Erythroblast (primary cell): Measurements from ENCODE around the gene TOX2.
"Not testable (repeated sequence)": the region's sequence is repeated elsewhere in the genome, so short reads cannot be mapped to it uniquely, and the experiment has no call there.

Source experiments
- DNase-seq, 2 experiments: peaks; one replicate each; lab custom pipeline; 2025; lab: John Stamatoyannopoulos, UW
- GATA1 ChIP-seq: IDR thresholded peaks from 2 replicates; pipeline ENCODE4 v1.6.1; 2011; ENCODE audit warnings: low read depth, mild to moderate bottlenecking, control low read depth, low read length, moderate library complexity
- POLR2A ChIP-seq: IDR thresholded peaks from 2 replicates; pipeline ENCODE4 v1.6.1; 2011; ENCODE audit warnings: mild to moderate bottlenecking, low read length

The TOX2 gene

GRCh38 chr20:44039741-44040140 lies 125.1 kb downstream of the TOX2 start:
- DNase-seq, result no peak
- TF ChIP-seq GATA1, result no peak
- no peak for TF ChIP-seq POLR2A

GRCh38 chr20:44040202-44040915 lies 125.7 kb downstream of the TOX2 start:
- TF ChIP-seq POLR2A (no peak), GATA1 (no peak)
- DNase-seq, result no peak

GRCh38 chr20:44041001-44041400 lies 126.3 kb downstream of the TOX2 start:
- no peak for DNase-seq
- TF ChIP-seq POLR2A, result no peak
- TF ChIP-seq GATA1, result no peak

DNA sequence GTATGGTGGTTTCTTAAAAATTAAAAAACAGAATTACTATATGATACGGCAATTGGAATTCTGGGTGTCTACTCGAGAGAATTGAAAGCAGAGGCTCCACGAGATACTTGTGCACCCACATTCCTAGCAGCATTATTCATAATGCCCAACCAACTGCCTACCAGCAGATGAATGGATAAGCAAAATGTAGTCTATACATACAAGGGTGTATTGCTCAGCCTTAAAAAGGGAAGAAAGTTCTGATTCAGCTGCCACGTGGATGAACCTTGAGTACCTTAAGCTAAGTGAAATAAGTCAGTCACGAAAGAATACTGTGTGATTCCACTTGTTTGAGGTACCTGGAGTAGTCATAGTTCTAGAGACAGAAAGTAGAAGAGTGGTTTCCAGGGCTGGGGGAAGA lies 130.1 kb downstream of the TOX2 start:
- not testable (repeated sequence) for DNase-seq

GRCh38 chr20:44050327-44050726 lies 135.7 kb downstream of the TOX2 start:
- no peak for TF ChIP-seq POLR2A
- TF ChIP-seq GATA1, result no peak
- no peak for DNase-seq

GRCh38 chr20:44050925-44051660 lies 136.4 kb downstream of the TOX2 start:
- no peak for TF ChIP-seq GATA1
- no peak for TF ChIP-seq POLR2A
- no peak for DNase-seq

DNA sequence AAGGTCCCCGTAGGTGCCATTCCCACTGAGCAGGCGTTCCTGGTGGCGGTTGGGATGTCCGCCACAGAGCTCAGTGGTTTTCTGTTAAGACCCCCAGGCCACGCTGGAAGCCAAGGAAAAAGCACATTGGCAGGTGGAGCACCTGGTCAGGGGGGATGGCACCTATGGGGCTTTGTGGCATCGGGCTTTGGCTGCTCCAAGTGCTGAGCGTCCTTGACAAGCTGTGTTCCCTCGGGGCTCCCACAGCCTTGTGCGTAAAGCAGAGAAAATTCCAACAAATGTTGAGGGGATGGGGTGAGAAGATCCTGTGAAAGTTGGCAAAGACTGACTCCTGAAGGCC lies 137.0 kb downstream of the TOX2 start:
- DNase-seq, result no peak
- TF ChIP-seq POLR2A (no peak), GATA1 (no peak)

GRCh38 chr20:44052166-44052565 lies 137.5 kb downstream of the TOX2 start:
- no peak for DNase-seq
- TF ChIP-seq GATA1 (no peak), POLR2A (no peak)

- no peak for DNase-seq
- no peak for TF ChIP-seq GATA1
- TF ChIP-seq POLR2A, result no peak
Measured at GRCh38 chr20:44053046-44053445, 138.4 kb downstream of the TOX2 start.

DNA sequence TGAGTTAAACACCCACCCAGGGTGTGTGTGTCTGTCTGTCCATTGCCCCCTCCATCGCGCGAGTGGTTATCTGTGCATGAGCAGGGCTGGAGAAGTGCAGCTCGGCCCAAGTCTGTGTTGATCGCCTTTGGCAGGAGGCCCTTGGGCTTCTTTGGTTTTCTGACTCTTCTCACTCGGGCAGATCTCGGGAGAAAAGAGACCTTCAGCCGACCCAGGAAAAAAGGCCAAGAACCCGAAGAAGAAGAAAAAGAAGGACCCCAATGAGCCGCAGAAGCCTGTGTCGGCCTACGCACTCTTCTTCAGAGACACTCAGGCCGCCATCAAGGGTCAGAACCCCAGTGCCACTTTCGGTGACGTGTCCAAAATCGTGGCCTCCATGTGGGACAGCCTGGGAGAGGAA lies 139.5 kb downstream of the TOX2 start:
- DNase-seq, result no peak
- TF ChIP-seq POLR2A (no peak), GATA1 (no peak)

- TF ChIP-seq POLR2A (no peak), GATA1 (no peak)
- no peak for DNase-seq
Measured at GRCh38 chr20:44054849-44055248, 140.2 kb downstream of the TOX2 start.

DNA sequence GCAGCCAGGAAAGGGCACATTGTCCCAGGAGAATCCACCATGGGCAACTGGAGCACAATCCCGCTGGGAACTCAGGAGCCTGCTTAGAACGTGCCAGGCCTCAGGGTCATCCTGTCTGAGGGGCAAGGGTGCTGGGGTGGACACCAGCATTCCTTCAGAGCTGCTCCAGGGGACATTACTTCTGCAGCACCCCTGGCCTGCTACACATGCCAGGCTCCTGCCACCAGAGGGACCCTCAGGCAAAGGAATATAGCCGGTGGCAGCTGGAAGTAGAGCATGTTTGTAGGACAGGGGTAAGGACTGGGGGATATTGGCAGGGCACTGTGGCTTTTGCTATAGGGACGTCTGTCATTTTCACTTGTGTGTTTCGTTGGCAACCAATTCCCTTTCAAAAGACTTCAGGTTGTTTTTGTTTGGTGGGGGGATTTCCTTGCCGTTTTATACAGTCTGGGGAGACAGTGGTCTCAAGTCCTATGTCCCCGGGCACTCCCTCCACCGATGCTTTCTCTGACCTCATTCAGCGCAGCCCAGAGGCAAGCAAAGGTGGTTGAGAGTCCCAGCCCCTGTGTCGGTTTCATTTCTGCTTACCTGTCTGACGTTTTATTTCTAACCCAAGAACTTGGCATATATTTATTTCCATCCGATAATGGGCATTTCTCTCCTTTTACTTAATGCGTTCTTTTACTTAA lies 141.5 kb downstream of the TOX2 start:
- peak in 1 of 2 experiments; percentile 8 for DNase-seq
- TF ChIP-seq POLR2A (no peak), GATA1 (no peak)

GRCh38 chr20:44057698-44058675 lies 143.3 kb downstream of the TOX2 start:
- TF ChIP-seq GATA1 (no peak), POLR2A (no peak)
- no peak for DNase-seq
